ENCODE results near the gene TCP11L2.
"Not testable (repeated sequence)": the region's sequence is repeated elsewhere in the genome, so short reads cannot be mapped to it uniquely, and the experiment has no call there.

Gene TCP11L2

DNA sequence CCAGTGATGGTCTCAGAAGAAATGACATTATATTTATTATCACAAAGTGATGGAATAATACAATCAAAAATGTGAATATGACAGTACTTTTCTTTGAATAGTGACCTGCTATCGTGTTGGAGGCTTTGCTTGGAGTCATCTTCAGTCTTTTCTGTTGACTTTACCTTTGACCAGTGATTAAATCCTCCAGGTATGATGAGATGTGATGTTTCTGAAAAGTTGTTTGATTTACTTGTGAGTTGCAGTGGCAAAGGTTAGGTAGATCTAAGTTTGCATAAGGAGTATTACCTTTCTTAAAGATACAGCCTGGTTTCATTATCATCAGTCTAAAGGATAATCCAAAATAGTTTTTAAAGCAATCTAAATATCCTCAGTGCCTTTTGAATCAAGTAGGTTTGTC, 4.6 kb downstream of the TCP11L2 start:
- no peak for DNase-seq (ENCODE audit: low read depth in 2 of 2)

DNA sequence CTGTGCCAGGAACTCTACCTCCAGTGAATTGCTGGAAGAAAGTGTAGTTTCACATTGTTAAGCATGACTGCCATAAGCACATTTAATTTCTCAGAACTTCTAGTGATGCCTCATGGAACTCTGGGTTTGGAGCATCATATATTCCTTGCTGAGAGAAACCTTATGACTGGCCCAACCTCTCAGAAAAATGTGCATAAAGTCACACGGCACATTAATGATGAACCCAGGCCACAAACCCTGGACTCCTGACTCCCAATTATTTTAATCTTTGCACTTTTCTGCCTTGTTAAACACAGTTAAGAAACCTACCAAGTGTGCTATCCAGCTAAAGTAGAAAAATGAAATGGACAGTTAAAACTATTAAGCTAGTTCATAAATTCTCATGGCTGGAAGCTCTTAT, 5.6 kb downstream of the TCP11L2 start:
- no peak for DNase-seq (ENCODE audit: low read depth in 2 of 2)

DNA sequence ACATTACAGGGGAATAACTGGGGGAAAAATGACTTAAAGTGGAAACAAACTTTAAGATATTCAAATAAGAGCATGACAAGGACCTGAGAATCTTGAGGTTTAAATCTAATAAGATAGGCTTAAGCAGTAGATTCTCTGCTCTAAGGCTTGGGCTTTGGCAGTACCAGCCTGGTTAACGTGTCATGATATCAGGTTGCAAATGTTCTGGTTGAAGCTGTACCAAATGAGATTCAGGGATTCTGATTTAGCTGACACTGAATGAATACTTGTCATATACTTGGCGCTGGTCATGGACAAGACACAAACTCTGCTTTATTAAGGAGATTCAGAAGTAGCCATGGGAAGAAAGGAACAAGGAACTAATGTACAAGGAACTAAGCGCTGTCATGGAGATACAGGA, 6.1 kb downstream of the TCP11L2 start:
- no peak for DNase-seq (ENCODE audit: low read depth in 2 of 2)

DNA sequence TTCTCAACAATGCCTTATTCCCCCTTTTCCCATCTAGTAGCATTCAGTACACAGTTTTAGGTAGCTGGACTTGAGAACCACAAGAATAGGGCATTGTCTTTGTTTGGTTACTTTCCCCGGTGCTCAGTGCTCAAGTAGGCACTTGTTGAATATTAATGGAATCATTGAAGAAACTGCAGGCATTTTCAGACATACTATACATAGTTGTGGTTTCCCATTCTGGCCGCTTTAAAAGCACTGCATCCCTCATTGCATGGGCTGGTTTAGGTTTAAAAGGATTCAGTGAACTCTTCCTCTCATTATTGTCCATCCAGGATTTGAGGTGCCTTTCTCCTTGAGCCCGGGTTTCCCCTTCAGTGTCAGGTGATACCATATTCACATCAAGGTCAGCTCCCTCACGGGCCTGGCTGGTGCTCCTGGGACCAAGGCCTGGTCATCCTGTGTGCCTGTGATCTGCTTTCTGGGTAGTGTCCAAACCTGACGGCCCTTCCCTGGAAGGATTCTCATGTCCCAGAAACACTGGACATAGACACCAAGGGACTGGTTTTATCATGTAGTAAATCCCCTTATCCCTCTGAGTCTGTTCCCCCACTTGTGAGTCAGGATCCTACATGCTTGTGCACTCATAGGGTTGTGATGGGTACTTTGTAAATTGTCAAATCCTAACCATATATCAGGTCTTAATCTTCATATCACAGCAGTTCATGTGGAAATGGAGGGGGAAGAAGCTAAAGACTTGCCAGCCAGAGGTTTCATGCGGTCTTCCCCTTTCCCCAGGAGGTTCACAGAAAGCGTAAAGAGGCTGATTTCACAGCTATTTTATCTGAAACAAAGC, 7.4 kb downstream of the TCP11L2 start:
- DNase-seq (ENCODE audit: low read depth in 2 of 2): no peak

DNA sequence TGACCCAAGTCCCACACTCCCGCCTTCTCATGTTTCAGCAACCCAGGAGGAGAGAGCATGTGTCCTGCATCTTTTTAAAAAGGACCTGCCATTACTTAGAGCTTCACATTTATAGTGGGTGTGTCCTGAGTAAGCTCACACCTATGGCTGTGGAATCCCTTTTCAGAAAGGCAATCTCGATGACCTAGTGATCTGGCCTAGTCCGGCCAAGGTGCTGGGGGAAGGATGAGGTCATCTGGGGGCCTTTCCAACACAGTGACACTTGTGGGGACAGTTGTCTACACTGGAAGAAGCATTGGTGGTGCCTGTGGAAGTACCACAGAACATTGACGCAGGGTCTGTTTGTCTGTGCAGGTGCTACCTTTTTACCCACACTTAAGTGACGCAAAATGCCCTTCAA, 8.2 kb downstream of the TCP11L2 start:
- no peak for DNase-seq (ENCODE audit: low read depth in 2 of 2)

DNA sequence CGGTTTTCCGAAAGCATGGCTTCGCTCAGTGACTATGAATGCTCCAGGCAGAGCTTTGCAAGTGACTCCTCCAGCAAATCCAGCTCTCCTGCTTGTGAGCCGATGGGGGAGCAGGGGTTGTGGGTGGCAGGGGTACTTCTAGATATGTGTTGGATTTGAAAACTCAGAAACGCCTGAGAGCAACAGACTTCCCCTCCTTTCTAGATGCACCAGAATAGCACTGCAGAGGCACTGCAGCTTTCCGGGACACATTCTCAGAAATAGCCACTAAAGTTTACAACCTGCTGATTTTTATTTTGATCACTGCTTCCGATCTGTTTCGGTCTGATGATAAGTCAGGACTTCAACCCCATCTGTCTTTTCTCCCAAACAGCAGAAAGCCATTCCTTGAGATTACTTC, 8.6 kb downstream of the TCP11L2 start:
- no peak for DNase-seq (ENCODE audit: low read depth in 2 of 2)

DNA sequence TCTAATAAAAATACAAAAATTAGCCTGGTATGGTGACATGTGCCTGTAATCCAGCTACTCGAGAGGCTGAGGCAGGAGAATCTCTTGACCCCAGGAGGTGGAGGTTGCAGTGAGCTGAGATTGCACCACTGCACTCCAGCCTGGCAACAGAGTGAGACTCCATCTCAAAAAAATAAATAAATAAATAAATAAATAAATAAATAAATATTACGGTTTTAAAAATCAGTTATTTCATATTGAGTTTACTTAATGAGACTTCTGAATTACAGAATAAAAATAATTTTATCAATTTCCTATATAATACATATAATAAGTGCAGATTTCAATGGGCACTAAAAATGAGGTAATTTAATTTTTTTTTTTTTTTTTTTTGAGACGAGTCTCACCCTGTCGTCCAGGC, 10.9 kb downstream of the TCP11L2 start:
- not testable (repeated sequence) for DNase-seq (ENCODE audit: low read depth in 2 of 2)

DNA sequence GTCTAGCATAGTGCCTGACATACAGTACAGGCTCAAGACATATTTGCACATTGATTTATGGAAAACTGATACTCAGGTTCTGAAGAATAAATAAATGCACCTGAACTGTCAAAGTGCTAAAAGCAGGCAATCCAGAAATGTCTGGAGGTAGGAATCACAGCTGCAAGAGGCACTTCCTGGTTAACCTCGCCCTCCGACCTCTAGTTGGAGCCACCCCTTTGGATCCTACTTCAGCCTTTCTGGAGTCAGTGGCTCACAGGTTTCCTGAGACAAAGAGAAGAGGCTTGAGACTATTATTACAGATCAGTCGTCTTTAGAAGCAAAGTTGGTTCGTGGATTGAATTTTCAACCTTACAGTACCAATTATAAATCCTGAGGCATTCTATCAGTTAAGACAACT, 13.0 kb downstream of the TCP11L2 start:
- no peak for DNase-seq (ENCODE audit: low read depth in 2 of 2)

DNA sequence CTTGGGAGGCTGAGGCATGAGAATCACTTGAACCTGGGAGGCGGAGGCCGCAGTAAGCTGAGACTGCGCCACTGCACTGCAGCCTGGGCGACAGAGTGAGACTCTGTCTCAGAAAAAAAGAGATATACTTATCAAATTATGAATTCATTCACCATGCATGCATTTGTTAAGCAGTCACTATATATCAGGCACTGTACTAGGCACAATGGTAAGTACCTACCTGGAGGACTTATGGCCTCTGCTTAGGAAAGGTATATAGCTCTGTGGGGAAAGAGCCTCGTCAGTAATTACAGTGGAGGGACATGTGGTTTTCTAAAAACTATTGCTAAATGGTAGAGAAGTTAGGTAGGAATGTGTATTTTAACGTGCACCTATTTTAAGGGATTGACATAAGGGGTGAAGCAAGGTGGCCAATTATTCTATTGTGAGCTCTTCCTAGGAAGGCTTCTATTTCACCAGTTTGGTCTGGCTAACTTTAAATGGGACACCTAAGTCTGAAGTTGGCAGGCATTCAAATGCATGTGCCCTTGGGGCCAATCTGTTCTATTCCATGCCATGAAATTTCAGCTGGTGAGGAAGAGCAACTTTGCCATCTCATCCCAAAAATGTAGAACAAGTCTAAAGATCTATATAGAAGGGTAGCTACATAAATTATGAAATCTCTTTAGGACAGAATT, 15.0 kb downstream of the TCP11L2 start:
- DNase-seq (ENCODE audit: low read depth in 2 of 2): no peak

DNA sequence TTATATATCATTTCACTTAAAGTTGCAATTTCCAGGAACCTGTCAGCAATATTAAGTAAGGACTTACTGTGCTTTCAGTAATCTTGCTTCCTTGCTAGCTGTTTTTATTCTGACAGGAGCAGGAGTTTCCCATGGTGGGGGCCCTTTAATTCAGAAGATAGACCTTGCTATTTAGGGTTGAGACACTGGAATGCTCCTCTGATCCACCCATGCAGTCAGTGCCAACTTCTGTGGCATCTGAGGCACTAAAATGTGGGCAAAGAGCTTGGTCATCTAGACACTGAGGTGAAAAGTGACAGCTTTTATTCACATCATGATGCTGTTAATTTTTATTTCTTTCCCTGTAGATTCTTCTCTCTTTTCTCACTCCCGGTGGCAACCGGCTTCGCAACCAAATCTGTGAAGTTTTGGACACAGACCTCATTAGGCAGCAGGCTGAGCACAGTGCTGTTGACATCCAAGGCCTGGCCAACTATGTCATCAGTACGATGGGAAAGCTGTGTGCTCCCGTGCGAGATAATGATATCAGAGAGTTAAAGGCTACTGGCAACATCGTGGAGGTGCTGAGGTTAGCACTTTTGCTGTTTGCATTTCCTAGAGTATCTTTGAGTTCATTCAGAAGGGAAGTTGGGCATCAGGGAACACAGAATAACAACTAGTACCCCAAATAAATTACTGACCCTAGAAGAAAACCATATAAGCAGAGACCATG, 18.8 kb downstream of the TCP11L2 start:
- no peak for DNase-seq (ENCODE audit: low read depth in 2 of 2)

DNA sequence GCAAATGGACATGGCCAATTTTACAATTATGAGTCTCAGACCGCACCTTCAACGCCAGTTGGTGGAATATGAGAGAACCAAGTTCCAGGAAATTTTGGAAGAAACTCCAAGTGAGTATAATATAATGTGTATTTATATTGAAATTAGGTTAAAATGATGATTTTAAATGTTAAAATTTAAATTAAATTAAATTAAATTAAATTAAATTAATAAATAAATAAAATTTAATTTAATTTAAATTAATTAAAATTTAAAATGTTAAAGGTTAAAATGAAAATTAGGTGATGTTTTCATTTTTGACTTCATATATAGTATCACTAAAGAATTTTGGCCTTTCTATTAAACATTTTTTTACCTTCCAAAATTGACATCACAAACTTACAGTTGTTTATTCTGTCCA, 21.0 kb downstream of the TCP11L2 start:
- no peak for DNase-seq (ENCODE audit: low read depth in 2 of 2)

DNA sequence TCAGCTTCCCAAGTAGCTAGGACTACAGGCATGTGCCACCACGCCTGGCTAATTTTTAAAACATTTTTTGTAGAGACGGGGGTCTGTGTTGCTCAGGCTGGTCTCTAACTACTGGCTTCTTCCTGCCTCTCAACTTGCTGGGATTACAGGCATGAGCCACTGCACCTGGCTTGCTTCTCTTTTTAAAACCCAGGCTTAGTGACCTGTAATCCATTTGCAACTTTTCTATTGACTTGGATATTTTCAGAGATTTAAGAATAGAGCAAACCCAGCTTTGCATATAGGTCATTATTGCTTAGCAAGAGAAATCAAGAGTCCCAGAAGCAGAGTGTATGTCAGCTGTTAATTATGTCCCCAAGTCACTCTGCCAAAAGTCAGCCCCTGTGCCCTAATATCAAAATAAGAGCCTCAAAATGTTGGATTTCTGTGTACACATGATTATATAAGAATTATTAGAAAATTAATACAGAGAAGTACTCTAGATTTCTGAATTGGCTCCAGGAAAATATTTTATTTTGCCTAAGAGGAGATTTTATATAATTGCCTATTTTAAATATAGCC, 24.9 kb downstream of the TCP11L2 start:
- DNase-seq (ENCODE audit: low read depth in 2 of 2): no peak

DNA sequence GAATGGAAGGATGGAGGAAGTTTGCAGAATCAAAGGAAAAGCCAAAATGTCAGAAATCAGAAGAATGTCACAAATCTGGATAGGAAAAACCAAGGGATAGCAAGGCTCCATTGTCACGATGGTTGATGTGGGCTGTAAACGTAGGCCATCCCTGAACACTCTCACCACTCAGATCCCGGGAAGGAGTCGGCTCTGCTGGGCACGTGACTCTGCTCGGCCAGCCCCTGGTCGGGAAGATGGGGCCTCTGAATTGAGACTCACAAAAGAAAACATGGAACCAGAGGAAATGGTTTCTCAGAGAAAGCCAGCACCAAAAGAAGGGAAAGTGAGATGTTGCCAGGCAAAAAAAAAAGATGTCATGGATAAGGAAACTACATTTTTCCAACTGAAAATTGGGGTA, 26.2 kb downstream of the TCP11L2 start:
- no peak for DNase-seq (ENCODE audit: low read depth in 2 of 2)

DNA sequence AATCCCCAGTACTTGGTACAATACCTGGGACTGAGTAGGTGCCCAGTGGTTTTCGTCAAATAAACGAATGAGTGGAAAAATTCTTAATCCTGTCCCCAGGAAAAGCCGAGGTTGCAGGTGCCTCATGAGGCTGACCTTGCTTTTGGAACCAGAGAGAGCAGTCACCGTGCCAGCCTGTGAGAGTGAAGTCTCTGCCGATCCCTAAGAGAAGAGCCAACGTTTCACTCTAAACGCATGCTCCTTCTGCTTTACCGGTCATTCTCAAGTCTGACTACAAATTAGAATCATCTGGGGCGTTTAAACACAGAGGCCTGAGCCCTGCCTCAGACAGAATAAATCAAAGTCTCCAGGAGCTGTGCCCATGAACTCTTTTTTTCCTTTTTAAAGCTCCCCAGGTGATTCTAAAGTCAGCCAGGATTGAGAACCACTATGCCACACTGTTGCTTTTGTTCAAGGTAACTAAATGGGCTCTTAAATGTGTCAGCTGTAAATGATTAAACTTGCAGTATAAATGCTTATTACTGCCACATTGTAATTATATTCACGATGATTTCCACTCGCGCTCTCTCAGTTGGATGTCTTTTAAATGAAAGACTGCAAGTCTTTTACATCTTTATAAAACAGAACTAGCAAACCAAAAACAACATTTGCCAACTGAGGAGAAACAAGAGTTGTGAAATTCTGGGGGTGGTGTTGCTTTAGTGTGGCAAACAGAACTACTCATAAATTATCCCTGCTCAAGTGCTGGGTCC, 26.9 kb downstream of the TCP11L2 start:
- no peak for DNase-seq (ENCODE audit: low read depth in 2 of 2)

DNA sequence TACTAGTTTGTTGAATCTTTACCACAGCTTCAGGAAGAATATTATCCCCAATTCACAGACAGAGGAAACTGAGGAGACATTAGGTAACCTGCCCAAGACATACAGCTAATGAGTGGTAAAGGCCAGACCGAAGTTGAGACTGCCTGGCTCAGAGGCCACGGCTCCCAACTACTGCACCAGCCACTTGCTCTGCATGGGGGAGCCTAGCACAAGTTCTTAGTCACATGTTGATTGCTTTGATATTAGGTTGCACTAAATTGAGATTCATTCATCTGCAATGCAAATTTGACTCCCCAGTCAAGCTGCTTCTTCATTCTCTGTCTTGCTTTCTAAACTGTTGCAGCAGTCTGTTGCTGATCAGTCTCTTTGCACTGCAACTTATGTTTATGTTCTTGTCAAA, 29.1 kb downstream of the TCP11L2 start:
- DNase-seq (ENCODE audit: low read depth in 2 of 2): no peak

DNA sequence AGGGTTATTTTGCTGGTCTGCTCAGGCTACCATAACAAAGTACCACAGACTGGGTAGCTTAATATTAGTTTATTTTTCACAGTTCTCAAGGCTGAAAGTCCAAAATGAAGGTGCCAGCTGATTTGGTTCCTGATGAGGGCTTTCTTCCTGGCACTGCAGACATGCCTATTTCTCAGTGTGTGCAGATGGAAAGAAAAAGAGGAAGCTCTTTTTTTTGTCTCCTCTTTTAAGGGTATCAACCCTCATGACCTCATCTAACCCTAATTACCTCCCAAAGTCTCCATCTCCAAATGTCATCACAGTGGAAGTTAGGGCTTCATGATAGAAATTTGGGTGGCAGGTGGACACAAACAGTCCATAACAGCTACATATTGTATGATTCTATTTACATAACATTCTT, 30.0 kb downstream of the TCP11L2 start:
- no peak for DNase-seq (ENCODE audit: low read depth in 2 of 2)

DNA sequence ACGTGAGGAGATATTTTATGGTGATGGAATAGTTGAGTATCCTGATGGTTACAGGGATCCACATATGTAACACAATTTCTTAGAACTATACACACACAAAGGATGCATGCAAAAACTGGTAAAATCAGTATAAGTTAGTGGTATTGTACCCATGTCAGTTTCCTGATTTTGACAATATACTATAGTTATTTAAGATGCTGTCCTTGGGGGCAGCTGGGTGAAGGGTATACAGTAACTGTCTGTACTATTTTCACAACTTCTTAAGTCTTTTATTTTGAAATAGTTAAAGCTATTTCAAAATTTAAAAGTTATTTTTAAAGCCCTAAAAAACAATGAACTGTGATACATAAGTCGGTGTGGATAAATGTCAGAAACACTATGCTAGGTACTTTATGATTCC, 30.5 kb downstream of the TCP11L2 start:
- no peak for DNase-seq (ENCODE audit: low read depth in 2 of 2)

DNA sequence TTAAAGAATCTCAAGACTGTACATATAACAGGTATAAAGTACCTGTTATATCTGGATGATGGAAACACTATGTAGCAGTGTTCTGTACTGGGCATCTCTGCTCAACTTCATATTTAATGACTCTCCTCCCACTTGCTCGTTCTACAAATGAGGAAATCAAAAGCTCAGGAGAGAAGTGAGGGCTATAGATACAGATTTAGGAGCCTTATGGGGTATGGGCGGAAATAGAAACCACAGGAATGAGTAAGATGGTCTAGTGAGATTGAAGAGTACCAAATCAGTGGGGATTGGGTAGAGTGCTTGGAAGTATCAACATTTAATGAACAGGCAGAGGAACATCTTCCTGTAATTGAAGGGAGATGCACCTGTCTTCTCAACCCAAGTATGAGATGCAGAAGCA, 31.2 kb downstream of the TCP11L2 start:
- no peak for DNase-seq (ENCODE audit: low read depth in 2 of 2)

DNA sequence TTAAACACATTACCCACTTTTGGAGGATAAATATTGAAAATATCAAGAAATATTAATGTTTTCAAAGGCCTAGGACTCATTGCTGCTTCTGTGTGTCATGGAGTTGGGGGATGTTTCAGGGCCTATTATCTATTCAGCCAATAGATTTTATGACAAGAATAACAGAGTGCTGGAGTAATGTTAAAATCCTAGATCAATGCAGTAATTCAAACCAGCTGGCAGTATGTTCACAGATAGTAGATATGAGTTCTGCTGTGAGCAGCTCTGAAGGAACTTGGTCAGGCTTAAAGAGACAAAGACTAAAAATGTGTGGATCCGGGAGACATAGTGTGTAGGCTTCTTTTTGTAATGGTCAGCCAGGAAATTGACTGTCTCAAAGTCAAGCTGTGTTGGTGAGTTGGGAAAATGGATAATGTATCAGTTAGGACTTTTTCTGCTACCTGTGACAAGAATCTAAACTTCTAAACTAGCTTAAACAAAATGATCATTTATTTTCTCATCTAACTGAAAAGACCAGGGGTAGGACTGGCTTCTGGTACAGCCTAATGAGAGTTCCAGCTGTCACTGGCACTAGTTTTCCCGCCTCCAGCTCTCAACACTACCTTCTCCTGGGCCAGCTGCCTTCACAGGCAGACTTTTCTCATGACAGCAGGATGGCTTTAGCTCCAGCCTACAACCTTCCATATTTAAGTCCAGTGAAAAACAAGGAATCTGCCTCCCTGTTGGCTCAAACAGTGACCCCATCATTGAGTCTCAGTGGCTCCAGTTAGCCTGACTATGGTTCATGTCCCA, 38.7 kb downstream of the TCP11L2 start:
- DNase-seq (ENCODE audit: low read depth in 2 of 2): no peak

DNA sequence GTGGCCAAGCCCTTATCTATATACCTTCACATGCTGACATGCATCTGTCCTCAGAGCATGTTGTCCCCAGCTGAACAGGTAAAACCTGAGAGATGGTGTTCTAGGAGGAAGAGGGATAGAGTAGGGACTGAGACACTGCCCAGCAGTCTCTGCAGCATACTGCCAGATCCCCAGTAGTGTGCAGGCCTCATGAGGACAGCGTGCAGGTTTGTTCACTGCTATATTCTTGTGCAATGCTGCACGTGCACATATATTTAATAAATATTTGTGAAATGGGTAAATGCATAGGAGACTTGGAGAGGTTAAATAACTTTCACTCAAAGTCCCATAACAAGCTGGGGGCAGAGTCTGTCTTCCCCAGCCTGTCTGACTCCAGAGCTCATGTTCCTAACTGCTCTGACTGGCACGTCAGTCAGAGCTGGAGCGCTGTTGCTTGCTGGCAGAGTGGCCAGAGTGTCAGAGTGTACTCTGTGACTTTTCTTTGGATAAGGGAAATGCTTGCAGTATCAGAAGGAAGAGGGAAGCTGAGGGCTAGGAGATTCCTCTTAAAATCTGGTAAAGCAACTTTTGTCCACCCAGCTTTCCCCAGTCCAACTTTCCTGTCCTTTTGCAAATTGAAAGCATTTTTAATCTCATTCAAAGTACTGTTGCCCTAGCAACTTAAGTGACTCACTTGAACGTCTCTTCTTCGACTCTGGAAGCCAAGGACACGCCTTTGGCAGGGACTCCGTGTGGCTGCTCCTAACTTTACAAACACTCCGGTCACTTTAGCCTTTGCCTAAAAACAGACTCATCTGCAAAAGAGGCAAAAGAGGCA, 40.1 kb downstream of the TCP11L2 start:
- no peak for DNase-seq (ENCODE audit: low read depth in 2 of 2)

All from stimulated activated CD8-positive, alpha-beta memory T cell treated with anti-CD3 and anti-CD28 coated beads, Interleukin-7, amount 100 ng/mL, for 1 hour (primary cell).